ENCODE results near the gene UNC13C.

GRCh38 chr15:54550954-54551353 lies 572.7 kb downstream of the UNC13C start:
- TF ChIP-seq MAX (IDR thresholded peaks at IDR 0.05) = no peak
- TF ChIP-seq NFIC (IDR thresholded peaks at IDR 0.05) = no peak
- TF ChIP-seq EP300 (IDR thresholded peaks at IDR 0.05; ENCODE audit: borderline replicate concordance) = no peak
- TF ChIP-seq CEBPB (IDR thresholded peaks at IDR 0.05) = no peak
- TF ChIP-seq TCF12 (IDR thresholded peaks at IDR 0.05; ENCODE audit: low read depth) = no peak
- TF ChIP-seq REST (IDR thresholded peaks at IDR 0.05; ENCODE audit: low read depth) = no peak
- no peak for TF ChIP-seq RAD21 (IDR thresholded peaks at IDR 0.05; ENCODE audit: low read depth)

Data from Ishikawa (cell line).